Activated CD4-positive, alpha-beta T cell treated with anti-CD3 and anti-CD28 coated beads, Interleukin-2, amount 10 ng/mL, durations not matched to agents 24 days and 14 days (primary cell): ENCODE data around the gene HSPBP1. TPM values are rescaled to one million over a fixed set of nuclear protein-coding genes. Genes with fewer than 3 reads are reported as not detected.
"Not testable (repeated sequence)": the region's sequence is repeated elsewhere in the genome, so short reads cannot be mapped to it uniquely, and the experiment has no call there.

Source experiments
- DNase-seq: peaks from one replicate; pipeline ENCODE4 v3.0.0; 2022
- H3K27ac Mint-ChIP-seq: one replicate; pipeline ENCODE4 v1.8.0; 2022; ENCODE audit warnings: mild to moderate bottlenecking, mixed read lengths
- H3K27me3 Mint-ChIP-seq: one replicate; pipeline ENCODE4 v1.8.0; 2022; ENCODE audit warnings: mixed read lengths
- H3K36me3 Mint-ChIP-seq: one replicate; pipeline ENCODE4 v1.8.0; 2022; ENCODE audit warnings: low read depth, mild to moderate bottlenecking, mixed read lengths
- H3K4me1 Mint-ChIP-seq: one replicate; pipeline ENCODE4 v1.8.0; 2021; ENCODE audit warnings: mixed read lengths
- H3K4me3 Mint-ChIP-seq: one replicate; pipeline ENCODE4 v1.8.0; 2022; ENCODE audit warnings: mild to moderate bottlenecking, moderate library complexity, mixed read lengths
- H3K9me3 Mint-ChIP-seq: one replicate; pipeline ENCODE4 v1.8.0; 2021; ENCODE audit warnings: mixed read lengths
- intact Hi-C: fragments of 100-400 bp; cut with micrococcal nuclease; formaldehyde crosslinking; loops from one replicate; pipeline ENCODE4 v1.15.1; 2023
- total RNA-seq: library from RNA; stranded (reverse); gene quantifications from 2 replicates; pipeline ENCODE4 v1.2.3, GENCODE V29; 2022

The HSPBP1 gene
- total RNA-seq, 1 donor from 2014 or later: 63.9 TPM

DNA sequence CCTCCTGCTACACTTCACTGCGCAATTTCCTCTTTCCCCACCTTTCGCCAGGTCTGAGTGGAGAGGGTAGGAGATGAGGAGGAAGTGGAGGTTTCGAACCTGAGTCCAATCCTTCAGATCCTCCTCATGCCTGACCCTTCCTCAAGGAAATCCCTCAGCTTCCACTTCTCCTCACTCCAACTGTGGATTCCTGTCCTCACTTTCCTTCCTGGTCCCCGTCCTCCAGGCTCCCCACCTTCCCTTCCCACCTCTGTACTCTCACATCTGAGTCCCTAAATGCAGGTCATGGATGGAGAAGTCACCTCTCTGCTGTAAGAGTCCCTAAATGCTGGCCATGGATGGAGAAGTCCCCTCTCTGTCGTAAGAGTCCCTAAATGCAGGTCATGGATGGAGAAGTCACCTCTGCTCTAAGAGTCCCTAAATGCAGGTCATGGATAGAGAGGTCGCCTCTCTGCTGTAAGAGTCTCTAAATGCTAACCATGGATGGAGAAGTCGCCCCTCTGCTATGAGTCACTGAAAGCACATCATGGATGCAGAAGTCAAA, 54.4 kb downstream of the HSPBP1 start:
- Mint-ChIP-seq H3K27ac (peak overlapping the region; percentile 22), H3K9me3 (no peaks in the 10 kb centered on the region)
- no peak for DNase-seq

DNA sequence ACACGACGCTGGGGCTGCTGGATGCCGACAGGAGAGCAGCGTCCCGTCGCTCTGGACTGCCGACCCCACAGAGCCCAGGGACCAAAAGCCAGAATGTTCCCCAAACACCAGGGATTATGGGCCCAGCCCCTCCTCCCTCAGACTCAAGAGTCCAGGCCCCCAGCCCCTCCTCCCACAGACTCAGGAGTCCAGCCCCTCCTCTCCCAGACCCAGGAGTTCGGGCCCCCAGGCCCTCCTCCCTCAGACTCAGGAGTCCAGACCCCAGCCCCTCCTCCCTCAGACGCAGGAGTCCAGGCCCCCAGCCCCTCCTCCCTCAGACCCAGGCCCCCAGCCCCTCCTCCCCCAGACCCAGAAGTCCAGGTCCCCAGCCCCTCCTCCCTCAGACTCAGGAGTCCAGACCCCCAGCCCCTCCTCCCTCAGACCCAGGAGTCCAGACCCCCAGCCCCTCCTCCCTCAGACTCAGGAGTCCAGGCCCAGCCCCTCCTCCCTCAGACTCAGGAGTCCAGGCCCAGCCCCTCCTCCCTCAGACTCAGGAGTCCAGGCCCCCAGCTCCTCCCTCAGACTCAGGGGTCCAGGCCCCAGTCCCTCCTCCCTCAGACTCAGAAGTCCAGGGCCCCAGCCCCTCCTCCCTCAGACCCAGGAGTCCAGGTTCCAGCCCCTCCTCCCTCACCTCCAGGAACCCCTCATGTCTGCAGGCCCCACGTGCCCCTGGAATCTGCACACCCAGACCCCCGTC, 55.1 kb downstream of the HSPBP1 start:
- Mint-ChIP-seq H3K27ac (peak overlapping the region; percentile 22), H3K36me3 (peaks cover 44% of the 10 kb centered on the region)
- H3K27me3 Mint-ChIP-seq, DNase-seq, intact Hi-C loops, H3K4me3 Mint-ChIP-seq, H3K9me3 Mint-ChIP-seq, H3K4me1 Mint-ChIP-seq: not testable (repeated sequence)

More for the DNA sequence above, 54.4 kb downstream of the HSPBP1 start:
- intact Hi-C loops: no loop called here
- Mint-ChIP-seq H3K4me1 (peaks cover 2% of the 10 kb centered on the region), H3K36me3 (peaks cover 42% of the 10 kb centered on the region), H3K27me3 (no peaks in the 10 kb centered on the region), H3K4me3 (no peak overlapping the region)

DNA sequence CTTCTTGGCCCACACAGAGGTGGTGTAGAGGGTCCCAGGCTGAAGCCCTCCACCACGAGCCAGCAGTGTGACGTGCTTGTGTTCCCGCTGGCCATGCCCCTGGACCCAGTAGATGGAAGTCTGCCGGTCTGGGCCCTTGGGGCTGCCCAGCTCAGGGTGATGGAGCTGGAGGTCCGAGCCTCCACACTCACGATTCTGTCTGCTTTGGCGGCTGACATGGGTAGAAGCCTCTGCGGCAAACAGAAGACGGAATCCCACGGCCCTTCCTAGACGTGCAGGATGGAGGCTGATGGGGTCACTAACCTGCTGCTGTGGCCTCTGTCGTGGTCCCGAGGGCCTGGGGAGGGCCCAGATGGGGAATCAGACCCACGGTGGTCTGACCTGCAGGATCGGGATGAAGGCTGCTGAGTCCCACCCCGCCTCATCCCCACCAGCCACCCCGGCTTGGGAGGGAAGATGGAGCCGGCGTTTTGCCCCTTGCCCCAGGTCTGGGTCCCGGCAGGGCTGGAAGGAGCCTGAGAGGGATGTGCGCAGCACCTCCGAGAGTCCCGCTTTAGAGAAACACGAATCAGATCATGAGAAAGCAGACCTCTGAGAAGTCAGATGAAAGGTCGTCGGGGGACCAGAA, 55.8 kb downstream of the HSPBP1 start:
- Mint-ChIP-seq H3K36me3 (peaks cover 42% of the 10 kb centered on the region), H3K27me3 (no peaks in the 10 kb centered on the region), H3K4me3 (no peak overlapping the region), H3K9me3 (no peaks in the 10 kb centered on the region), H3K4me1 (peaks cover 2% of the 10 kb centered on the region), H3K27ac (no peak overlapping the region)
- DNase-seq: no peak
- intact Hi-C loops: no loop called here

DNA sequence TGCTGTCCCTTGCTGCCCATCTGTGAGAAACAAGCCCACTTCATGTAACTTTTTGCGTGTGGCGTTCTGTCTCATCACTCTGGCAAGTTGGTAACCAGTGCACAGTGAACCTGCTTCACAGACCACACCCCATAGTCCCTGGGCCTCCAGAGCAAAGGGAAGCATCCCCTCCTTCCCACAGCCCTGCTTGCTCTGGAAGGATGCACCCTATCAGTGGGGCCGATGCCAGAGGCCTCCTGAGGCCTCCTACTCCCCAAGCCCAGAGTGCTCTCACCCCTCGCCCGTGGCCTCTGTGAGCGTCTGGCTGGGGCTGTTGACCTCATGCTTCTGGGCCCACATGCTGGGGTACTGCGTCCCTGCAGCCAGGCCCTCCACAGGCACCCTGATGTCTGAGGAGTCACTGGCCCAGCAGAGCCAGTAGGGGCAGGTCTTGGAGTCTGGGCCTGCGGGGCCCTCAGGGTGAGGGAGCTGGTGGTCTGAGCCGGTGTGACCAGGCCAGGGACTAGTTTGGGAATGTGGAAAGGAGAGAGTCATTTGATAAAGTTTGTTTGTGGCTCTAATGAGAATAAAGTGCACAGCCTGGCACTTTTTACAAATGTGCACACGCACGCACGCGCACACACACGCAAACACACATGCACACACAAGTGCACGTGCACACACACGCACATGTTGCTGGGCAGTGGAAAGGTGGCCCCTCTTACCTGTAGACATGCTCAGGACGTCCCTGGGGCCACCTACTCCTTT, 56.4 kb downstream of the HSPBP1 start:
- H3K4me1 Mint-ChIP-seq: peaks cover 2% of the 10 kb centered on the region
- DNase-seq: no peak
- no peaks in the 10 kb centered on the region for H3K27me3 Mint-ChIP-seq
- peaks cover 38% of the 10 kb centered on the region for H3K36me3 Mint-ChIP-seq
- H3K27ac Mint-ChIP-seq: no peak overlapping the region
- H3K9me3 Mint-ChIP-seq: no peaks in the 10 kb centered on the region
- no peak overlapping the region for H3K4me3 Mint-ChIP-seq
- intact Hi-C loops: no loop called here

DNA sequence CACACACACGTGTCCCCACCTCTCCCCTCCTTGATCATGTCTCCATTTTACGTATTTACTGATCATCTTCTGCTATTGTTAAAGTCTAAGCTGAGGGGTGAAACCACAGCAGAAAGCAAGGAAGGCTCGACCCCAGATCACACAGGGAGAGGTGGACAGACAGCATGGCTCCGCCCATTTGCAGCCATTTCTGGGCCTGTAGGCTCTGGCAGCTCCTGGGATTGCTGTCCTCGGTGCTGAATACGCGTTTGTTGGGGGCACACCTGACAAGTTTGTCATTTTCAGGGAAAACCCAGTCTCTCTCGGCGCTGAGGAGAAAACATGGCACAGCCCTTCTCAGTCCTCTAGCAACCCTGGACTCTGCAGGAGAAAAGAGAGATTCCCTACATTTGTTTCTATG, 59.4 kb downstream of the HSPBP1 start:
- DNase-seq: no peak
- intact Hi-C loops: no loop called here
- H3K36me3 Mint-ChIP-seq: peaks cover 21% of the 10 kb centered on the region
- H3K27me3 Mint-ChIP-seq: peaks cover 8% of the 10 kb centered on the region
- no peak overlapping the region for H3K4me3 Mint-ChIP-seq
- H3K4me1 Mint-ChIP-seq: peaks cover 16% of the 10 kb centered on the region
- H3K27ac Mint-ChIP-seq: no peak overlapping the region
- H3K9me3 Mint-ChIP-seq: peaks cover 8% of the 10 kb centered on the region

DNA sequence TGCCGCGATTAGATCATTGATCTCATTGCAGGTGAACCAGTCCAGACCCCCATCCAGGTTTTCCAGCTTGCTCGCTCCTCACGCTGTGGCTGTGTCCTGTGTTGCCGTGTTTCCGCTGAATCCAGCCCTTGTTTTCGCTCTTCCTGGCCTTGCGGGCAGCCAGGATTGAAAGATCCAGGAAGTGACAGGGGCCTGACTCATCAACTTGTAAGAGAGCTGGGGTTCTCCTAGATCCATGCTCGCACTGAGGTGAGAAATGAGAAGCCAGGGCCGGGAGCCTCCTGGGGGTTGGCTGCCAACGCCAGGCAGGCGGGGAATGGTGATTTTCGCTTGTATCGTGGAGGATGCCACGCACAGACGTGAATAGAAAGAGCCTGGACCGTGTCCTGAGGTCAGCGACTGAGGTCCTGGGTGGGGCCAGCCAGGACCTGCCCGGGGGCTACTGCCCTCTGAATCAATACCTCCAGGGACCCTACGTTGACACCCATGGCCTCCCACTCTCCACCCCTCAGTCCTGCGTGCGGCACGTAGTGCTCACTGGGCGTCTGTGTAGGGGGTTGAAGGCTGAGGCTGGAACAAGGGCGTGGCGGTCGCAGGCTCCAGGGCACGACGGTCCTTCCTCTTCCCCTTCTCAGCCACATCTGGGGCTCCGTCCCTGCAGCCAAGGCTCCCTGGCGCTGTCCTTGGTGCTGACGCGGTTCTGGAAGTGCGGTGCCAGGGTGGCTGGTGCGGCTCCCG, 63.3 kb downstream of the HSPBP1 start:
- Mint-ChIP-seq H3K4me1 (peaks cover 16% of the 10 kb centered on the region), H3K4me3 (peak overlapping the region; percentile 68), H3K9me3 (peaks cover 17% of the 10 kb centered on the region), H3K27me3 (peaks cover 15% of the 10 kb centered on the region), H3K27ac (peak overlapping the region; percentile 74), H3K36me3 (peaks cover 14% of the 10 kb centered on the region)
- intact Hi-C loops: loop anchor here (1.0 kb wide), 1 partner anchor 43 kb away; the partner anchor contains the start of gene PPP6R1
- peak; percentile 89 for DNase-seq

DNA sequence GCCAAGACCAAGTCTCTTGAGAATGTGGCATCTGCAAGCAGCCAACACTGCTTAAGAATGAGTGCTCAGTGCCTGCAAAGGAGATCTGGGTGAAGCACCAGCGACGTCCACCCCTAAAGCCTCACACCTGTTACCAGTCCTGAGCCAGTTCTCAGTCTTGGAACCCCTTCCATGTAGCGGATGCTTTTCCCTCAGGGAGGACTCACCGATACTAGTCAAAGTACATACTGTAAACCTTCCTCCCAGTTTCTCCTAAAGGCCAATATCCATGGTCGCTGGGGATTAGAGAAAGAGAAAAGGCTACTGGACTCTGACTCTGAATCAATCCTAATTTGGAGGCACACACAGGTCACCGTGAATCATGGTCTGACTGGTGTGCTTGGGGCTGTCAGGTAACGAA, 66.4 kb downstream of the HSPBP1 start:
- Mint-ChIP-seq H3K27me3 (peaks cover 23% of the 10 kb centered on the region), H3K27ac (no peak overlapping the region), H3K4me1 (peaks cover 14% of the 10 kb centered on the region), H3K4me3 (no peak overlapping the region), H3K36me3 (no peaks in the 10 kb centered on the region), H3K9me3 (peaks cover 17% of the 10 kb centered on the region)
- DNase-seq: no peak
- intact Hi-C loops: no loop called here

DNA sequence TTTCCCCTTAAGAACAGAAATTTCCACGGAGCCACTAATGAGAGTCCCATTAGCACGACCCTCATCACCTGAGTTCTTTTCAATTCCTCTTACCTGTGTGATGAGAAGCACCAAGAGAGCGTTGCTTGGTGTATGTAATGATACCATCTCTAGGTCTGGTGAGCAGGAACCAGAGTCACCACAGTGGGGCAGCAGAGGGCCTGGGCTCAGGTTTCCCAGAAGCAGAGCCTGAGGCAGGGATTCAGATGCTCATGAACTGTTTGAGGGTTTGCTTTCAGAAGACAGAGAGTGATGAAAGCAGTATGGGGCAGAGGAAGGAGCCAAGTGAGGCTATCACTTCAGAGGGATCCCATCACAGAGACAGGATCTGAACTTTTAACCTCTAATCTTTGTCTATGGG, 67.5 kb downstream of the HSPBP1 start:
- Mint-ChIP-seq H3K4me3 (no peak overlapping the region), H3K27ac (no peak overlapping the region), H3K36me3 (no peaks in the 10 kb centered on the region), H3K9me3 (peaks cover 17% of the 10 kb centered on the region), H3K4me1 (peaks cover 14% of the 10 kb centered on the region), H3K27me3 (peaks cover 23% of the 10 kb centered on the region)
- DNase-seq: peak; percentile 77
- intact Hi-C loops: no loop called here

Other genes with a start within 250 kb of the HSPBP1 start
- 0.17 and 0.42 TPM in 2 replicates for gene GP6, start 241.8 kb downstream of the HSPBP1 start, total RNA-seq
- gene RDH13, start 217.0 kb downstream of the HSPBP1 start, total RNA-seq: 21.7 and 23.2 TPM in 2 replicates
- gene EPS8L1, start 204.2 kb downstream of the HSPBP1 start, total RNA-seq: 3.7 and 3.9 TPM in 2 replicates
- gene PPP1R12C, start 162.5 kb downstream of the HSPBP1 start, total RNA-seq: 103 and 104 TPM in 2 replicates
- 0.36 and 0.51 TPM in 2 replicates for gene TNNT1, start 130.9 kb downstream of the HSPBP1 start, total RNA-seq
- gene TNNI3, start 122.4 kb downstream of the HSPBP1 start, total RNA-seq: not detected in 2 replicates
- not detected in 2 replicates for gene DNAAF3, start 113.5 kb downstream of the HSPBP1 start, total RNA-seq
- gene SYT5, start 99.8 kb downstream of the HSPBP1 start, total RNA-seq: not detected in 2 replicates
- gene PTPRH, start 70.6 kb downstream of the HSPBP1 start, total RNA-seq: not detected in 2 replicates
- gene TMEM86B, start 51.3 kb downstream of the HSPBP1 start, total RNA-seq: 6.8 and 7.7 TPM in 2 replicates
- gene PPP6R1, start 21.1 kb downstream of the HSPBP1 start, total RNA-seq: 196 and 216 TPM in 2 replicates
- gene BRSK1, start 3.9 kb upstream of the HSPBP1 start, total RNA-seq: 5.9 and 7.9 TPM in 2 replicates
- 0.28 and 0.69 TPM in 2 replicates for gene TMEM150B, start 45.2 kb upstream of the HSPBP1 start, total RNA-seq
- 31.3 and 32.2 TPM in 2 replicates for gene KMT5C, start 59.8 kb upstream of the HSPBP1 start, total RNA-seq
- 0.26 TPM in 1 of 2 replicates, not detected in the other for gene COX6B2, start 74.6 kb upstream of the HSPBP1 start, total RNA-seq
- gene GARIN5B, start 83.2 kb upstream of the HSPBP1 start, total RNA-seq: not detected in 2 replicates
- gene IL11, start 90.4 kb upstream of the HSPBP1 start, total RNA-seq: 0.21 TPM in 1 of 2 replicates, not detected in the other
- not detected in 2 replicates for gene TMEM190, start 96.7 kb upstream of the HSPBP1 start, total RNA-seq
- gene TMEM238, start 104.2 kb upstream of the HSPBP1 start, total RNA-seq: 9.7 and 11.3 TPM in 2 replicates
- 1,992 and 2,022 TPM in 2 replicates for gene RPL28, start 105.8 kb upstream of the HSPBP1 start, total RNA-seq
- gene UBE2S, start 127.7 kb upstream of the HSPBP1 start, total RNA-seq: 227 and 248 TPM in 2 replicates
- gene SHISA7, start 163.2 kb upstream of the HSPBP1 start, total RNA-seq: not detected in 2 replicates
- gene ISOC2, start 181.5 kb upstream of the HSPBP1 start, total RNA-seq: 34.2 and 35.2 TPM in 2 replicates
- gene C19orf85, start 184.6 kb upstream of the HSPBP1 start, total RNA-seq: not detected in 2 replicates
- gene ZNF628, start 196.5 kb upstream of the HSPBP1 start, total RNA-seq: 8.8 and 10.0 TPM in 2 replicates
- 21.7 and 23.4 TPM in 2 replicates for gene NAT14, start 205.1 kb upstream of the HSPBP1 start, total RNA-seq
- 0.19 and 0.21 TPM in 2 replicates for gene SSC5D, start 208.3 kb upstream of the HSPBP1 start, total RNA-seq